ENCODE measurements around the gene TRIO. TPM values are rescaled to one million over a fixed set of nuclear protein-coding genes. Genes with fewer than 3 reads are reported as not detected.

The TRIO gene
- total RNA-seq, 4 donors from 2014 or later: 21.2 to 105 (median 47.6) TPM

GRCh38 chr5:14328144-14328543, 185.0 kb downstream of the TRIO start:
- no peak overlapping the region for H3K4me3 ChIP-seq
- H3K36me3 ChIP-seq: peaks cover 0 to 55% (median 0%) of the 10 kb centered on the region in 3 donors
- H3K4me1 ChIP-seq: no peaks in the 10 kb centered on the region
- no peak for DNase-seq
- TF ChIP-seq CTCF (IDR thresholded peaks at IDR 0.05): no peak
- TF ChIP-seq POLR2A (IDR thresholded peaks at IDR 0.05): no peak
- intact Hi-C loops (cut with DNase I): no loop called here
- no peak overlapping the region for H3K27ac ChIP-seq
- whole genome bisulfite sequencing, 2 donors: 96 to 97% methylated on average over 14 of the region's 14 CpGs
- H3K9me3 ChIP-seq: no peaks in the 10 kb centered on the region
- H3K27me3 ChIP-seq: no peaks in the 10 kb centered on the region

DNA sequence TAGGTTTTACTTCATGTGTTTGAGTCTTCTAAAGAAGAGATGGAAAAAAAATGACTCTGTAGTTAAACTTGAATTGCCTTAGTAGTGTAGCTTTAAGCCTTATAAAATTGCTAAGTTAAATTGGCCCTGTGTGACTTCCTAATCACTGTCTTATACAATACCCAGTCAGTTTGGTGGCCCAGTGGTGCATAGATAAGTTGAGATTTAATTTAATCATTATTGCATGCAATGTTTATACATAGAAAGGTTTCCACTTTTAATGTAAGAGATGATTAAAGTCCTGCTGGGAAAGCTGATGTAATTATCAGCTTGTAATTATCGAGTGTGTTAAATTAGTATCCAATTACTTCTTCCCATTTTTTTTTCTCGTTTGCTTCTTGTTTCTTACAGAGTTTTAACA, 187.1 kb downstream of the TRIO start:
- 62 to 81% methylated on average over 2 of the region's 2 CpGs for WGBS, 2 donors
- no peak for DNase-seq
- TF ChIP-seq CTCF (IDR thresholded peaks at IDR 0.05) (no peak), POLR2A (IDR thresholded peaks at IDR 0.05) (no peak)
- Histone ChIP-seq H3K27ac (no peak overlapping the region), H3K4me3 (no peak overlapping the region), H3K9me3 (no peaks in the 10 kb centered on the region), H3K27me3 (no peaks in the 10 kb centered on the region), H3K4me1 (no peaks in the 10 kb centered on the region), H3K36me3 (peaks cover 0 to 57% (median 0%) of the 10 kb centered on the region in 3 donors)
- intact Hi-C loops (cut with DNase I): no loop called here

GRCh38 chr5:14330729-14331385, 187.7 kb downstream of the TRIO start:
- no peak overlapping the region for H3K27ac ChIP-seq
- H3K36me3 ChIP-seq: peaks cover 0 to 58% (median 0%) of the 10 kb centered on the region in 3 donors
- H3K9me3 ChIP-seq: no peaks in the 10 kb centered on the region
- intact Hi-C loops (cut with DNase I): no loop called here
- no peak for TF ChIP-seq POLR2A (IDR thresholded peaks at IDR 0.05)
- TF ChIP-seq CTCF (IDR thresholded peaks at IDR 0.05): no peak
- 75 to 84% methylated on average over 14 of the region's 14 CpGs for WGBS, 2 donors
- H3K4me3 ChIP-seq: no peak overlapping the region
- no peak for DNase-seq
- H3K4me1 ChIP-seq: no peaks in the 10 kb centered on the region
- H3K27me3 ChIP-seq: no peaks in the 10 kb centered on the region

GRCh38 chr5:14331386-14331781, 188.2 kb downstream of the TRIO start:
- Histone ChIP-seq H3K27ac (no peak overlapping the region), H3K4me3 (no peak overlapping the region), H3K4me1 (no peaks in the 10 kb centered on the region), H3K36me3 (peaks cover 0 to 63% (median 0%) of the 10 kb centered on the region in 3 donors), H3K9me3 (no peaks in the 10 kb centered on the region), H3K27me3 (no peaks in the 10 kb centered on the region)
- 55 to 60% methylated on average over 4 of the region's 4 CpGs for WGBS, 2 donors
- TF ChIP-seq CTCF (IDR thresholded peaks at IDR 0.05): no peak
- TF ChIP-seq POLR2A (IDR thresholded peaks at IDR 0.05): no peak
- no peak for DNase-seq
- intact Hi-C loops (cut with DNase I): no loop called here

DNA sequence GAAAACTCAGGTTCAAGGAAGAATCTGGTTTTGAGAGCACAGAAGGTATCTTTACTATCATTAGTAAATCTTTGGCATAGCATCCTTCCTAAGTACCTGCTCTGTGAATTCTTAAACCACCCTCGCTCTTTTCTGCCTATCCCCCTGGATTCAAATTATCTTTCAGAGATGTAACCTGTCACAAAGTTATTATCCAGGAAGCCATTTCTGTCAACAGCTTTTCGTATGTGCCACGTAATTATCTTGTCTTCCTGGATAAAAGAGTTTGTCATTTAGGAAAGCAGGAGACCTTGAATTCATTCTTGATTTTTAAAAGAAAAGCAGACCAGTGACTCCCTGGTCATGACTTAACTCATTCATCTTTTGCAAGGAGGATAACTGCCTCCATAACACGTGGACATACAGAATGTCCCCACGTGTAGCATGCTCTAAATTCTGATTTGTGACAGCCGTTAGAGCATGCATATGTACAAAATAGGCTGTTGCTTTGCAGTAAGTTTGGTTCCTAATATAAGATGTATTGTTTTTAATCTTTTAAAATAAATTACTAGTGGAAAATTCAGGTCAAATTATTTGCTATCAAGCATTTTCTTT, 189.0 kb downstream of the TRIO start:
- DNase-seq: no peak
- H3K27me3 ChIP-seq: no peaks in the 10 kb centered on the region
- no peak overlapping the region for H3K4me3 ChIP-seq
- no peak overlapping the region for H3K27ac ChIP-seq
- no peaks in the 10 kb centered on the region for H3K4me1 ChIP-seq
- TF ChIP-seq POLR2A (IDR thresholded peaks at IDR 0.05) (no peak), CTCF (IDR thresholded peaks at IDR 0.05) (no peak)
- WGBS, 2 donors: 88 to 90% methylated on average over 6 of the region's 6 CpGs
- H3K9me3 ChIP-seq: no peaks in the 10 kb centered on the region
- intact Hi-C loops (cut with DNase I): no loop called here
- peaks cover 0 to 70% (median 0%) of the 10 kb centered on the region in 3 donors for H3K36me3 ChIP-seq
